Femur (tissue), 1 donor: ENCODE measurements around the gene ERF.

ENCODE experiments used
- DNase-seq: peaks from one replicate; pipeline ENCODE4 v3.0.0-alpha.2; 2017

ERF gene

GRCh38 chr19:42254850-42255765 is at the start of gene ERF:
TSS of gene ERF (minus strand) at chr19:42255128. CDS start at chr19:42254999, 129 bp downstream.
- DNase-seq = peak; percentile 97

- DNase-seq = no peak
These were observed 48.9 kb upstream of the ERF start for GRCh38 chr19:42303876-42304275.

- DNase-seq = no peak
These were observed 48.2 kb upstream of the ERF start for GRCh38 chr19:42303101-42303464.

DNA sequence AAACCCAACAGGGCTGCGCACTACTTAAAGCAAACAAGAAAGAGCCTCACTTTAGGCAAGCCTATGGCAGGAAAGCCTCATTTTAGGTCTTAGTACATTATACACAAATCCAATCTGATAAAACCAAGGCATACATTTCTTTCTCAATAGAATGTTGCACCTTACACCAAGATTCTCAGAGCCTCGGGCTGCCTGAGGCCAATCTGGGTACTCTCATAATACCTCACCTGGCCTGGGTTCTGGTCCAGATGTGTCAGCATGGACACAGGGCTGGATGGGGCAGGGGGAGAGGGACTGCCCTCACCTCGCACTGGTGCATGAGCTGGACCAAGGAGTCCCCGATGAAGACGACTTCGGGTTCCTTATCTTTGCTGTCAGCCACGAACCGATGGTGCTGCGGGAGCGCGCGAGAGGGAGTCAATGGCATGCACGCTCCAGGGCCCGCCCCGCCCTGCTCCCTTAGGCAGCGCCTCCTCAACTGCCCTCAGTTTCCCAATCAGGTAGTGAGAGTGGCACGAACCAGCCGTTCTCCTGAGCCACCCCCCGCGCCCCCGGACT is 46.8 kb upstream of the ERF start, which contains the start of gene PRR19:
PRR19 (plus strand) TSS at position 487 of the 558 bp plus-strand sequence. CDS start 7,453 bp downstream, outside the sequence.
- no peak for DNase-seq

- DNase-seq = peak; percentile 19
These were observed 42.1 kb upstream of the ERF start for GRCh38 chr19:42297039-42297438.

- DNase-seq = peak; percentile 85
These were observed 41.0 kb upstream of the ERF start for GRCh38 chr19:42295831-42296525.

GRCh38 chr19:42295342-42295741 is 40.4 kb upstream of the ERF start:
- no peak for DNase-seq

DNA sequence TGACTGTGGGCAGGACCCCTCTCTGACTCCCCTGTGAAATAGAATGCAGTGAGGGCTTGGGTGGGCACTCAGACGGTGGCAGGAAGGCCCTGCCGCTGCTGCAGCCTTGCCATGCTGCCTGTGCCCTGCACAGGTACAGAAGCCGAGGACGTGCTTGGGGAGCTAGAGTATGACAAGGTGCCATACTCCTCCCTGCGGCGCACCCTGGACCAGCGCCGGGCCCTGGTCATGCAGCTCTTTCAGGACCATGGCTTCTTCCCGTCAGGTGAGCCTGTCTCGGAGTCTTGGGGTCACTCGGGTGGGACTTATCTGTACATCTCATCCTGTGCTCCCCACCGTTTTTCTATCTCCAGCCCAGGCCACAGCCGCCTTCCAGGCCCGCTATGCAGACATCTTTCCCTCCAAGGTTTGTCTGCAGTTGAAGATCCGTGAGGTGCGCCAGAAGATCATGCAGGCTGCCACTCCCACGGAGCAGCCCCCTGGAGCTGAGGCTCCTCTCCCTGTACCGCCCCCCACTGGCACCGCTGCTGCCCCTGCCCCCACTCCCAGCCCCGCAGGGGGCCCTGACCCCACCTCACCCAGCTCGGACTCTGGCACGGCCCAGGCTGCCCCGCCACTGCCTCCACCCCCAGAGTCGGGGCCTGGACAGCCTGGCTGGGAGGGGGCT is 39.7 kb upstream of the ERF start:
- no peak for DNase-seq

GRCh38 chr19:42293948-42294347 is 39.0 kb upstream of the ERF start:
- no peak for DNase-seq

- DNase-seq = no peak
These were observed 38.6 kb upstream of the ERF start for GRCh38 chr19:42293540-42293939.

- no peak for DNase-seq
These were observed 38.0 kb upstream of the ERF start for GRCh38 chr19:42292963-42293362.

GRCh38 chr19:42292042-42292960 is 37.4 kb upstream of the ERF start:
- DNase-seq = no peak

DNA sequence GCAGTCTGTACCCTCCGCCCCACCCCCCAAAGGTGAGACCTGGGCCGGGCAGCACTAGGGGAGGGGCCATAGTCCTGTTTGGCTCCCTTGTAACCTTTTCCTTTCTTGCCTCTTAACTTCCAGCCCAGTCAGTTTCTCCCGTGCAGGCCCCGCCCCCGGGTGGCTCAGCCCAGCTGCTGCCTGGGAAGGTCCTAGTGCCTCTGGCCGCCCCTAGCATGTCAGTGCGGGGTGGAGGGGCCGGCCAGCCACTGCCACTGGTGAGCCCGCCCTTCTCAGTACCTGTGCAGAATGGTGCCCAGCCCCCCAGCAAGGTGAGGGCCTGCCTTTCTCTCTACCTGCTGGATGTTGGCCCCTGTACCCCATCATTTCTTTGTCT is 36.5 kb upstream of the ERF start:
- DNase-seq = no peak

DNA sequence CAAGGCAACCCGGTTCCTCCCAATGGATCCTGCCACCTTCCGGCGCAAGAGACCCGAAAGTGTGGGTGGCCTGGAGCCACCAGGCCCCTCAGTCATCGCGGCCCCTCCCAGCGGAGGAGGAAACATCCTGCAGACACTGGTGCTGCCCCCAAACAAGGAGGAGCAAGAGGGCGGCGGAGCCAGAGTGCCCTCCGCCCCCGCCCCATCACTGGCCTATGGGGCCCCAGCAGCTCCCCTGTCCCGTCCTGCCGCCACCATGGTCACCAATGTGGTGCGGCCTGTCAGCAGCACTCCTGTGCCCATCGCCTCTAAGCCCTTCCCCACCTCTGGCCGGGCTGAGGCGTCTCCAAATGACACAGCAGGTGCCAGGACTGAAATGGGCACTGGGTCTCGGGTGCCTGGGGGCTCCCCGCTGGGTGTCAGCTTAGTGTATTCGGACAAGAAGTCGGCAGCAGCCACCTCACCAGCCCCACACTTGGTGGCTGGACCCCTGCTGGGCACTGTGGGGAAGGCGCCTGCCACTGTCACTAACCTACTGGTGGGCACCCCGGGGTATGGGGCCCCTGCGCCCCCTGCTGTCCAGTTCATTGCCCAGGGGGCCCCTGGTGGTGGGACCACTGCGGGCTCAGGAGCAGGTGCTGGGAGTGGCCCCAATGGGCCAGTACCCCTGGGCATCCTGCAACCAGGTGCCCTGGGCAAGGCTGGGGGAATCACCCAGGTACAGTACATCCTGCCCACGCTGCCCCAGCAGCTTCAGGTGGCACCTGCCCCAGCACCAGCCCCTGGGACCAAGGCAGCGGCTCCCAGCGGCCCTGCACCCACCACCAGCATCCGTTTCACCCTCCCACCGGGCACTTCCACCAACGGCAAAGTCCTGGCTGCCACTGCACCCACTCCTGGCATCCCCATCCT is 35.9 kb upstream of the ERF start:
- peak; percentile 22 for DNase-seq

- no peak for DNase-seq
These were observed 35.2 kb upstream of the ERF start for GRCh38 chr19:42290136-42290522.

GRCh38 chr19:42289556-42290041 is 34.7 kb upstream of the ERF start:
- DNase-seq = no peak

GRCh38 chr19:42288881-42289555 is 34.1 kb upstream of the ERF start:
- peak; percentile 20 for DNase-seq

DNA sequence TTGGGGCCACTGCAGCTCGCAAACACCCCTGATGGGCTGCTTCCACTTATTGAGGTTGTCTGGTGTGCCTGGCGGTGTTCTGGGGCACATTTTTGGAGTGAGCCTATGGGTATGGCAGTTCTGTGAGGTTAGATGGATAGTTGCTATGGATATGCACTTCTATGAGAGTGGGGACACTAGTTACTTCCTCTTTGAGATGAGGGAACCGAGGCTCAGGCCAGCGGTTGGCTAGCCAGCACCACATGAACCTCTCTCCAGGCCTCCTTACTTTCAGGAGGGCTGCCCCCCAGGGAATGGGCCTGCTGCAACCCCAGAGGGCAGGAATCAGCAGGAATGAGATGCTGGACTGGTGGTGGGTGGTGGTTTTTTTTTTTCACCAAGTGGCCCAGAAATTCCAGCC is 33.5 kb upstream of the ERF start:
- no peak for DNase-seq

DNA sequence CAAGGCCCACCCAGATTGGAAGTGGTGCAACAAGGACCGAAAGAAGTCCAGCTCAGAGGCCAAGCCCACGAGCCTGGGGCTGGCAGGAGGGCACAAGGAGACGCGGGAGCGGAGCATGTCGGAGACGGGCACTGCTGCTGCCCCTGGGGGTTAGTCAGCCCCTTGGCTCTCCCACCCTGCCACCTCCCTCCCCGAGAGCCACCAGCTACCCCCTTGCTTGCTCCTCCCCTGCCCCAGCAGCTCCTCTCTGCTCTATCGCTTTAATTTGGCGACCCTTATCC is 32.8 kb upstream of the ERF start:
- no peak for DNase-seq
